Ovary (tissue), 3 donors: Measurements from ENCODE around the gene PKP2.

ENCODE experiments used
- CTCF ChIP-seq, 3 donors: fragments of 450-650 bp in 2 of 3; fragments of 200-600 bp in 1 of 3; IDR thresholded peaks; one replicate each; pipeline versions ENCODE4 v1.5.1 to v1.8.0; 2016 to 2022; ENCODE audit warnings: antibody characterized with exemption in 3 of 3, mild to moderate bottlenecking in 1 of 3
- EP300 ChIP-seq: sonication (generic); formaldehyde crosslinking; IDR thresholded peaks from one replicate; pipeline ENCODE4 v1.6.1; 2017; ENCODE audit warnings: antibody characterized with exemption
- POLR2A ChIP-seq: fragments of 450-650 bp; IDR thresholded peaks from one replicate; pipeline ENCODE4 v1.6.1; 2017; ENCODE audit warnings: antibody characterized with exemption, mild to moderate bottlenecking, moderate library complexity
- donor health status: DM: no; HTN: no; CAD: no.

DNA sequence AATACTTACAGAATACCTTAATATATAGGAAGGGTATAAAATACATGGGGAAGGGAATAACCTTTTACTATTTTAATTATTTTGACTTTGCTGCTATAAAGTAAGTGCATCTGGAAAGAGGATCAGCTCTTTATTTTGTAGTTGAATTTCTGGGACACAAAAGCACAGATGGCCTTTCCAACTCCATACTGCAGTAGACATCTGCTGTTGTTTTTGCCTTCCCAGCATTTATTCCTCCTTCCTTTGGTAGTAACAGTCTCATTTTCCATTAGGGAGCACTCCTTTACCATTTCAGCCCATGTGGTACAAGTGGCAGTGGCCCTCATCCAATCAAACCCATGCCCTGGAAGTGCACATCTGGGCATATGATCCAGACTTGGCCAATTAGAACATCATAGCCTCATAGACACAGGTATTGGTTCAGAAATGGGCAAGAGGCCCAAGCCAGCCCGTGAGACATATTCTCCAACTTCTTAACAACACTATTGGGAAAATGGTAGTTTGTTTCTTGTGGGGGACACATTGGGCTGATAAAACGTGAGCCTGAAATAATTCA, 76.1 kb downstream of the PKP2 start:
- TF ChIP-seq CTCF (IDR thresholded peaks at IDR 0.05), result no peak
- no peak for TF ChIP-seq POLR2A
- TF ChIP-seq EP300, result no peak
